GM19351 (cell line): Measurements from ENCODE around the gene NHERF2.

Experiments used
- ATAC-seq: cut with Tn5 transposase; IDR thresholded peaks from one replicate; pipeline ENCODE4 v1.9.1; 2021; ENCODE audit warnings: mild to moderate bottlenecking, moderate library complexity; ENCODE audit not compliant: unreplicated experiment

The NHERF2 gene

DNA sequence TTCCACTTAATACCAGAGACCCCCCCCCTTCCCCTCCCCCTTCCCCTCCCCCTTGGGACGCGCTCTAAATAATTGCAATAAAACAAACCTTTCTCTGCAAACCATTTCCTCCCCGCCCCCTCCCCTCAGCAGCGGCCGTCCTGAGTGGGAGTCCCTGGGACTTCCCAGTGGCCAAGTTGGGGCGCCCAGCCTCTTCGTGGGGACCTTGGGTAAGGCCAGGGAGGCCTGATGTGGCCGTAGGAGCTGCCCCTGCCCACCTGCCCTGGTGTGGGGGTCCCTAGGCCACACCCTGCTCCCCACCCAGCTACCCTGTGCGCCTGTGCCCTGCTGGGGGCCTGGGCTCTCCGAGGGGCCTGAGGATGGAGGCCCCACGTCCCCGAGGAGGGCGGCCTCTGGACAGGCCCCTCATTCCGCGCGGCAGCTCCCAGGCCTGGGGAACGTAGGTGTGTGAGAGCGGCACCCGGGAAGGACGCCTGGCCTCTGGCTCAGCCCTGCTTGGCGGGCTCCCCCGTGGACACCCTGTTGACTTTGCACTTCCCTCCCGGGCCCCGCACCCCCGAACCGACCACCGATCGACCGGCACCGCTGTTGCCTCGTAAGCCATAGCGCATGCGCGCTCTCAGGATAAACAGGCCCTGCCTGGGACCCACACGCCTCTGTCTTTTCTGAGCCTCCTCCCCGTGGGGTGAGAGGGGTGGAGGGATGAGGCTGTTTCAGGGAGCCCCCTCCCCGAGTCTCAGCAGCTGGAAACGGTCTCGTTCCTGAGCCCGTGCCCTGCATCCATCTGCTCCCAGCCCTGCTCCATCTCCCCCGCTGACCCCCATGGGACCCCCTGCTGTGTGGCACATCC lies 11.9 kb downstream of the NHERF2 start:
- no peak for ATAC-seq

DNA sequence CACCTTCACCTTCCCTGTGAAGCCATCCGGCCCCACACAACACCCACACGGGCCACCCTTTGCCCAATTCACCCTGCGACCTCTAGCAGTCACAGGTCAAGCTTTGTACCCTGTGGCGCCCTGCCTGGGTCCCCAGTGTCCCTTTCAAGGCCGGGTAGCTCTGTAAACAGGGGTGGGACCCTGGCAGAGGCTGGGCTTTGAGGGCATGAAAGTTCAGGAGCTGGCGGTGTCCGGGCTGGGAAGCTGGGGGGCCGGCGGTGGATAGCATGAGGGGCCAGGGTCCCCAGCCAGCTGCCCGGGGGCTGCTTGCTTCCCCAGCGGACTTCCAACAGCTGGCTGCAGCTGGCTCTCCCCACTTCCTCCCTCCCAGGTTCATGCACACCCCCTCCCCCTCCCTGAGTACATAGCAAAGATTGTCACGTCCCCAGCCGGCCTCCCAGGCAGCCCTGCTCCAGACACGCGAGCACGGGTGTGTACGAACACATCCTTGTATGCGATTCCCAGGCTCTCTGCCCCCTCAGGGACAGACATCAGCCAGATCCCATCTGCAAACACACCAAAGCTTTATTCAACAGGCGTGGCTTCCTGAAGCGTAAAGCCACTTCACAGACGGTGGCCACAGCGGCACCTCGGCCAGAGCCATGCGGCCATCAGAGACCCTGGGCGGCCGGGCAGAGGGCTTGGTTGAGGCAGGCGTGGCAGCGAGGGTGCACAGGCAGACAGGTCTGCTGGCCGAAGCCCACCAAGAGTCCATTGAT lies 12.8 kb downstream of the NHERF2 start:
- no peak for ATAC-seq

DNA sequence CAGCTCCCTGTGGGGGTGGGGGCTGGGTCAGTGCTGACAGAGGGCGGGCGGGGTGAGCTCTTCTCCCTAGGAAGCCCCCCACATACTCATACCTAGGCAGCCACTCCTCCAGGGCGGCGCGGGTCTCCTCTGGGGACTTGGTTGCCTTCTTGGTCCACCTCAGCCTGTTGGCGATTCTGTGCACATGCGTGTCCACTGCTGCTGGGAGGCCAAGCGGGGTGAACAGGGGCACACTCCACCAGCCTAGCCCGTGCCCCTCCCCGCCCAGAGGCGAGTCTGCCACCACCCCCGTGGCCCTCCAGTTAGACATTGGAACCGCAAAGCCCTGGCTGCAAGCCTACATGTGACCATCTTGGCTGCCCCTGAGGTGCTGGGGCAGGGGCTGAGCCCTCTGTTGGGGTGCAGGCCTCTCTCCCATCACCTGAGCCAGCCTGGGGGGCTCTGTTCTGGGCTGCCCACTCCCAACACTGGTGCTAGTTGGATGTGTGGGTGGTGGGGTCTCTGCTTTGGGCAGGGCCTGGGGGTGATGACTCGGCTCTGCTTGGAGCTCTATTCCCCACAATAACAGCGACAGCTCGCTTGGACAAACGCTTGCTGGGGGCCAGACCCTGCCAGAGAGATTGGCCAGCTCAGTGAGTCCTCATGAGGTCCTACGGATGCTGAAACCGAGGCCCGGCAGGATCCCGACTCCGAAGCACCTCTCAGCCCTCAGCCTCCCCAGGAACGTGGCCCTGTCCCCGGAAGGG lies 13.5 kb downstream of the NHERF2 start:
- ATAC-seq = no peak

DNA sequence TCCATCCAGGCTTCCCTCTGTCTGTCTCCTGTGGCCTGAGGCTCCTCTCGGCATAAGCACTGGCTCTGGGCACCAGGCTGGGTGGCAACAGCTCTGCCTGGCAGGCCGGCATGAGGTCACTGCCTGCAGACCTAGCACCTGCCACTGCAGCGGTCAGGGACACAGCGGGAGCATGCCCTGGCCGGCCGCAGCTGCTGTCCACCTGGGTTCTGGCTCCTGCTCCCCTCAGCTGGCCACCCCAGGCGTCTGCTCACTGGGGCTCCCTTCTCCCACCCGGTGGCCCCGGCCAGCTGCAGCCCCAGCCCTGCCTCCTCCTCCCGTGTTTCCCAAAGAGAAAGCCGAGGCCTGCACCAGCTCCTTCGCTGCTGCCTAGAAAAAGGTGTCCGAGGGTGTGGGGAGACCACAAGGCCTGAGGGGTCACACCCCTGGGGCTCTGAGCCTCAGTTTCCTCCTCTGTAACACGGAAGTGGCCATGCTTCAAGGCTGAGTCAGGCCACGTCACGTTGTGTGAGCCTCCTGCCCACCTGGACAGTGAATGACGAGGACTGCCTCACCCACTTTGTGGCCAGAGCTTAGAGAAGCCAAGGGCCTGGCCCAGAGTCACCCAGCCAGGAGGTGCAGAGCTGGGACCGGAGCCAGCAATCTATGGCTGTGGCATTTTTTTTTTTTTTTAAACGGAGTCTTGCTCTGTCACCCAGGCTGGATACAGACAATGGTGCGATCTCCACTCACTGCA lies 14.3 kb downstream of the NHERF2 start:
- no peak for ATAC-seq

DNA sequence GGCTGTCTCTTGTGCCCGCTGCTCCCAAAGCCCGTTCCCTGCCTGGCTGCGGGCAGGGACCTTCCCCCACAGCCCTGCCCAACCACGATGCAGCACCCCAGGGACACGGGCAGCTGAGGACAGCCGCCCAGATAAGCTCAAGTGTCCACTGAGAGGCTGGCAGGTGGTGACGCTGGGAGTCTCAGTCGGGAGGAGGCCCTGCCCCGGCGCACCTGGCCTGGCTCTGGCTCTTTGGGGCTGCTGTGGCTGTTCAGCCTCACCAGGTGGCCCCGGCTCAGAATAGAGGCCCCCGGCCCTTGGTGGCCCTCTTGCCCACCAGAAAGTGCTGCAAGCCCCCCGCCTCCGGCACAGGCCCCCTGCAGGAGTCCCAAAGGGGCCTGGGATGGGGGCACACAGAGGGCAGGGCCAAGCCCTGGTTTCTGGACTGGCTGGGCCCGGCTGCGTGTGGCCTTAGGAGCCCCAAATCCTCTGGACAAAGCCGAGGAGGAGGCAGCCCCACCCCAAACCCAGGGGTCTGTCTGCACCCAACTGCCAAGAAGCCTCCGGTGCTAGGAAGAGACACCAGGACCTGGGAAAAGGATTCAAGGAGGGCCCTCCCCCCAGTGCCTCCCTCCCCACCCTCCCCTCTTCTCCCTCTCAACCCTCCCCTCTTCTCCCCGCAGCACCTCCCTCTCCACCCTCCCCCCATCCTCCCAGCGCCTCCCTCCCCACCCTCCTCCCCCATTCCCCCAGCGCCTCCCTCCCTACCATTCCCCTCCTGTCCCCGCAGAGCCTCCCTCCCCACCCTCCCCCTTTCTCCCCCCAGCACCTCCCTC lies 15.7 kb downstream of the NHERF2 start:
- ATAC-seq = no peak

DNA sequence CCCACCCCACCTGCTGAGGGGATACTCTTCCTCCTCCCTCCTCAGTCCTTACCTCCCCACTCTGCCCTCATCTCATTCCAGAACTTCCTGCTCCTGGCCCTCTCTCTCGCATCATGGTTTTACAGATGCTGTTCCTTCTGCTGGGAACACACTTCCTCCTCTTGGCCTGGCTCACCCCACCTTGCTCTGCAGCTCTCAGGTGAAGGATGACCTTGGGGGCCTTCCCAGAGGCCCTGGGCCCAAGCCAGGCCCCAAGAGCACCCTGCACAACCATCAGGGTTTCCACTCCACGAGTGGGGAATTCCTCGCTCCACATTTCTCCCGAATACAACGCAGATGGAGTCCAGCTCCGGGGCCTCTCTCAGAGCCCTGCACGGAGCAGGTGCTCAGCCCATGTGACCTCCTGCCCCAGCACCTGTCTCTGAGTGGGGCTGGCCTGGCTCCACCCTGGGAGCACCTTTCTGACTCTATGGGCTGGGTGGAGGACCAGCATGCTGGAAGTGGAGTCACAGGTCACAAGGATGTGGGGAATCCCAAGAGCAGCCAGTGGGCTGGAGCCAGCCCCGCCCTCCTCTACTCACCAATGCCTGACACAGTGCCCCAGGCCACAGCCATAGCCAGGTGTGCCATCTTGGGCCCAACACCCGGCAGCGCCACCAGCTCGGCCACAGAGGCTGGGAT lies 16.4 kb downstream of the NHERF2 start:
- ATAC-seq = no peak

DNA sequence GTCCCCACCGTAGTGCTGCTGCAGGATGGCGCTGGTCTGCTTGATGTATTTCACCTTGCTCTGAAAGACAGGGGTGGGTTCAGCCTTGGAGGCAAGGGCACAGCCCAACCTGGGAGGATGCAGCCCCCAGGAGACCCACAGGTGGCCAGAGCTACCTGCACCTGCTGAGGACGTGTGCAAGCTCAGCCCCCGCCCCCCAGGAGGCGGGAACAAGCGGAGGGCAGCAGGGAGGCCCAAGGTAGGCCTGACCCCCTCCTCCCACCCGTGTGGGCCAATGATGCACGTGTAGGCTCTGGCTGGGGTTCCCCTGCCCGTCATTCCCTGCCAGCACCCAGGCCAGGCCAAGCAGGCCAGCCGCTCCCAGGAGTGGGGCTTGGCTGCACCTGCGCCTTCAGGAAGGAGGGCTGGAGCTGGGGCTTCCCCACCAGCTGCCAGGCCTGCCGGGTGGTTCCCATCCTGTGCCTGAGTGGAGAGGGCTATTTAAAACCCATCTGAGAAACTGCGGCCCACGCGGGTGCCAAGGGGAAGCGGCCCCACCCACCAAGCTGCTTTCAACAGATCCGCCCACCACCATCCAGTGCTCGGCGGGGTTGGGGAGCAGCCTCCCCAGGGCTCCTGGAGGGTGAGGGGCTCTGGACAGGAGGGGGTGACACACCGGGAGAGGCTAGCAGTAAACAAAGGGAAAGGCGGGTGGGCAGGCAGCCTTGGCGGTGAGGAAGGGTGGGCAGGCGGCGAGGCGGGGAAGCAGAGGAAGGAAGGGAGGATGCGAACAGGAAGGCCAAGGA lies 17.2 kb downstream of the NHERF2 start:
- ATAC-seq = no peak

DNA sequence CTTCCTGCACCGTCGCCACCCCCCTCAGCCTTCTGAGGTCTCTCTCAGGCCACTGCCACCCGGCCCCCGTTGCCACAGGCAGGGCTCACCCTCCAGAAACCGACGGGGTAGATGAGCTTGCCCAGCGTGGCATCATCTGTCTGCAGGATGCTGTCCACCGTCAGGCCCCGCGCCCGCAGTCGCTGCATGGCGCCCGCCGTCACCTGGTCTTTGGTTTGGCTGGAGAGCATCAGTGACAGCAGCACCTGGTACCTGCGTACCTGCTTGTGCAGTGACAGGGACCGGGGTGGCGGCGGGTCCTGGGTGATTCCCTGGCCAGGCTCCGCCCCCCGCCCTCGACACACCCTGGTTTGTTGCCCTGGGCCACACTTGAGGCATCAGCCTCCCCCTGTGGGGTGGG lies 17.8 kb downstream of the NHERF2 start:
- no peak for ATAC-seq

DNA sequence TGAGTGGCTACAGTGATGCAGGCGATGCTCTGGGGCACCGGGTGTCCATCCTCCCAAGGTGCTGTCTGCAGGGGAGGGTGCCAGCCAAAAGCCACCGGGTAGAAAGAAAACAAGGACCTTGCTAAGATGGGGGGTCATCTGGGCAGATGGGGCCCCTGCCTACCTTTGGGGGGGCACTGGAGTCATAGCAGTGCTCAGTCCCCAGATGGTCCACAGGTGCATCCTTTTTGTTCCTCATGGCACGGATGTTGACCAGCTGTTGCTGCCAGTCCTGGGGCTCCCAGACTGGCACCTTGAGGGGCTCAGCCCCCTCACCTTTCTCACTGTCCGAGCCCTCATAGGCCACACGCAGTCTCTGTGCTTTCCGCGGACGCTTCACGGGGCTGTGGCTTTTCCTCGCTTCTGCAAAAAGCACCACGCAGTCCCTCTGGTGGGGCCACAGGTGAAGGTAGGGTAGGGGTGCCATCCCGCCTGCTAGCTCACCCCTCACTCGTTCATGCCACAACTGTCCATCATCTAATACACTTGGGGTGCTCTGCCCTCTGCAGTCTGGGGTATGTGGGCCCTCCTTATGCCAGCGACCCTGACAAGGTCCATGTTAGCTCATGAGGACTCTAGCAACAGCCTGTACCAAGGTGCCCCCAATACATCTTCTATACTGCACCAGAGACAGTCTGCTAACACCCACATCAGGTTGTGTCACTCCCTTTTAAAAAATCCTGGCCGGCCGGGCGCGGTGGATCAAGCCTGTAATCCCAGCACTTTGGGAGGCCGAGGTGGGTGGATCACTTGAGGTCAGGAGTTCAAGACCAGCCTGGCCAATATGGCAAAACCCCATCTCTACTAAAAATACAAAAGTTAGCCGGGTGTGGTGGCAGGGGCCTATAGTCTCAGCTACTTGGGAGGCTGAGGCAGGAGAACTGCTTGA lies 19.5 kb downstream of the NHERF2 start:
- ATAC-seq = no peak

DNA sequence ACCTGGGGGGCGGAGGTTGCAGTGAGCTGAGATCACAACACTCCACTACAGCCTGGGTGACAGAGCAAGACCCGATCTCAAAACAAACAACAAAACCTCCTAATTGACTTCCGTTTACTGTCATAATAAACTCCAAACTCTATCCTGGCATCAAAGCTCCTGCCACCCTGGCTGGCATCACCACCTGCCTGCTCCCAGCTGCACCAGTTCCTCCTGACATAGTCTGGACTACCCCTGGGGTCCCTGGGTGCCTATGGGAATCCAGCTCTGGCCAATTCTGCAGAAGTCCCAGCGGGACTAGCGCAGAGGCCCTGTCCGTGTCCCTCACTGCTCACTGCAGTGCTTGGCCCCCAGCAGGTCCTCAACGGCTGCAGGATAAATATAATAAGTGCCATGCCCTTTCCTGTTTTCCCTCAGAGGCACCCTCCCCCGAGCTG lies 20.2 kb downstream of the NHERF2 start:
- ATAC-seq = no peak

DNA sequence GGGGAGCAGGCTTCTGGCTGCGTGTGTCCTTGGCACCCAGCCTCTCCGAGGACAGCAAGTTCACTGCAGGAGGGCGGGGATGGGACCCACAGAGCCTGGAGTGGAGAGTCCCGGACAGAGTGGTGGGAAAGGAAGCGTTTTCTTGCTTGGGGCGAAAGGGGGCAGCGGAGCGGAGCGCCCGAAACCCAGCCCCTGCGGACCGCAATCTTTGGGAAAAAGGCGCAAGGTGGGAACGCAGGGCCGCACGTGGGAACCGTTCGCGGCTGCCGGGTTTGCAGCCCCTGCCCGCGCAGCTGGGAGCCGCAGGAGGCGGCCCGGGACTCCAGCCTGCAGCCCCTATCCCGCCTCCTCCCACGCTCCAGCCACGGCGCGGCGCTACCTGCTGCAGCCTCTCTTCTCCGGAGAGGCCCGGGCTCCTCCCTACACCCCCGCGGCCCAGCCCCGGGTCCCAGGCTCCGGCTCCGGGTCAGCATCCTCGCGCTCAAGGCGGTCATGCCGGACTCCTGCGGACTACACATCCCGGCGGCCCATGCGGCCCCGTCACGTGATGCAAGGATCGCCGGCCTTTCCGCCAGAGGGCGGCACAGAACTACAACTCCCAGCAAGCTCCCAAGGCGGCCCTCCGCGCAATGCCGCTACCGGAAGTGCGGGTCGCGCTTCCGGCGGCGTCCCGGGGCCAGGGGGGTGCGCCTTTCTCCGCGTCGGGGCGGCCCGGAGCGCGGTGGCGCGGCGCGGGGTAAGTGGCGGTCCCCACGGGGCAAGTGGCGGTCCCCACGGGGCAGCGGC lies 20.8 kb downstream of the NHERF2 start, which contains the start of the genes NTHL1 and TSC2:
NTHL1 (minus strand) TSS at position 505 of the 786 bp plus-strand sequence; CDS start at position 494, 11 bp downstream.
TSC2 (plus strand) TSS at position 656 of the 786 bp plus-strand sequence. CDS start 631 bp downstream, outside the sequence.
- peak; percentile 88 for ATAC-seq

DNA sequence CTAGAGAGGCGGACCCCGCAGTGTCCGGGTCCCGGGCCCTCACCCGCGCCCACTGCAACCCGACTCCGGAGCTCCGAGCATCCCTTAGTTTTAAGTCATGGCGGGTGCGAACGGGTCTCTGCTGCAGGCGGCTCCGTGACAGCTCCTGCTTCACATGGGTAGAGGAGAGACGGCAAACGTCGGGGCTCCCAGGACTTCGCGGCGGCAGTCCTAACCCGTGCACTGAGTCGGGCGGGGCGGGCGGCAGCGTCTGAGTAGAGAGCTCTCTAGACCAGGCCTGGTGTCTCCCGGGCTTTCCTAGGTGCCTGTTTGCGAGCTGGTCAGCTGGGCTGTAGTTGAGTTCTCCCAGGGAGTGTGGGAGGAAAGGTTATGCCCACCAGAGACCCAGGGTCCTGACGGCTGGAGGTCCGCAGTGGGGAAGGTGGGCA lies 21.4 kb downstream of the NHERF2 start:
- ATAC-seq = peak; percentile 4

DNA sequence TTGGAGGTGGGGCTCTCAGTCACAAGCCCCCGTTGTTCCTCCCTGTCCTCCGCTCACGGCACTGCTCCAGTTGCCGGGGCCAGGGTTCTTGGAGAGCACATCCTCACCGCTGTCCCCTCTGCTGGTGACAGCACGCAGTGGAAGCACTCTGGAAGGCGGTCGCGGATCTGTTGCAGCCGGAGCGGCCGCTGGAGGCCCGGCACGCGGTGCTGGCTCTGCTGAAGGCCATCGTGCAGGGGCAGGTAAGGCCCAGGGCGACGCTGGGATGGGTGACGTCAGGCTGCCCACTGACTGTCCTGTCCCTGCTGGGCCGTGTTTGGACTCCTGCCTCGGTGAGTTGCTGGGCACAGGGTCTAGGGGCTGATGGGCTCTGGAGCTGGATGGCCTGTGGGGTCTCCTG lies 26.5 kb downstream of the NHERF2 start:
- no peak for ATAC-seq

DNA sequence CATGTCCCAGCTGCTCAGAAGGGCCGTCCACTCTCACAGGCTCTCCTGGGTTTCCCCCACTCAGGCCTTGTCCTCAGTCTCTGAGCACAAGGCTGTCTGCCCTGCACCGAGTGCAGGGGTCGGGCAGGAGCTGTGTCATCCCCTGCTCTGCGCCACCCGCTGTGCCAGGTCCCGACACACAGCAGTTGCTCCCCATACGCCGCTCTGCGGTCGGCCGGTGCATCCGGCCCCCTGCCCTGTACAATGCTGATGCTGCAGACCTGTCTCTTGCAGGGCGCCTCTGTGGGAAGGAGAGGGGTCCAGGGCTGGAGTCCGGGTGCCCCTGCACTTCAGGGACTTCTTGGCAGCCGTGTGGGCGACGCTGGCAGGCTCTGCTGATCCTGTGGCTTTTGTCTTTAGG lies 27.2 kb downstream of the NHERF2 start:
- no peak for ATAC-seq

DNA sequence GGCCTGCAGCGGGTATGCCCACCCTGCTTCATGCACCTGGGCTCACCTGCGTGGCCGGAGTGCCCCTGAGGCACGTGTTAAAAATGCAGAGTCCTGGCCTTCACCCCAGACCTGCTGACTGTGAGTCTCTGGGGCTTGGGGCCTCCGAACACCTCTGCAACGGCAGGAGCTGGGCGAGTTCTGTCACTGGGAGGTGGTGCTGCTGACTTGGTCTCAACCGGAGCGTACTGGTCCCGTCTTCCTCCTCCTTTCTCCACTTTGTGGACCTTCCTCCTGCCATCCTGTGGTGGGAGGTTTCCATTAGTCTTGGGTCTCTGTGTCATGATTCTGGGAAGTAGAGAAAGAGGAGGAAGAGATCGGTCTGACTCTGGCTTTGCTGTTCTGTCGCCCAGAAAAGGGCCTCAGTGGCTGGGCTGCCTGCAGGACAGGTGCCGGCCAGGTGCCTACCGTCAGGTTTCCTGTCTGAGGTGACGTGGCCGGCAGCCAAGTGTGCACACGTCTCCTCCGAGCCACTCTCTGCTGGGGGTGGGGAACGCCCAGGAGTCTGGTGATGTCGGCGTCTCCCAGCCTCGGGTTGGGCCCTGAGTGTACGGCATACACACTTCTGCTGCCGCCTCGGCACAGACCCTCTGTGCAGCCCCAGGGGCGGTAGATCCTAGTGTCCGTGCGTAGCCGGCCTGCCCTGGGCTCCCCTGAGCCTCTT lies 28.0 kb downstream of the NHERF2 start:
- ATAC-seq = no peak

DNA sequence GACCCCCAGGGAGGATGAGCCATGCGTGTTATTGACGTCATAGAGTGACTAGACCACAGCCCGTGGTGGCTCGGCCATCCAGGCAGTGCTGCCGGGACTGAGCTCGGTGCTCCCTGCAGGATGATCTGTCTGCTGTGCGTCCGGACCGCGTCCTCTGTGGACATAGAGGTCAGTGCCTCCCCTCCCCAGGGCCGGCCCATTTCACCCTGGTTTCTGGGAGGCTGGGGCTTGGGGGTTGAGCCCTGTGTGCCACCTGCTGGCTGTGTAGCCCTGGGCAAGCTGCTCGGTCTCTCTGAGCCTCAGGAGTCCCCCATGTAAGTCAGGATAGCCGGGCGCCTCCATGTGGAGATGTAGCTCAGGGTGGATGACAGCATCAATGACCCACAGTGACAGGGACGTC lies 29.4 kb downstream of the NHERF2 start:
- ATAC-seq = no peak
